HEK293 (cell line): ENCODE data around the gene RANBP10.

Experiments
- ZNF121 ChIP-seq: fragments of 450-650 bp; formaldehyde crosslinking; IDR thresholded peaks from 2 replicates; pipeline ENCODE4 v1.5.1; 2016; ENCODE audit warnings: missing biosample characterization, missing genetic modification characterization
- ZNF555 ChIP-seq: fragments of 450-650 bp; formaldehyde crosslinking; conservative IDR thresholded peaks from 2 replicates; pipeline ENCODE4 v1.5.1; 2017; ENCODE audit warnings: missing biosample characterization, mild to moderate bottlenecking, missing genetic modification characterization, inconsistent platforms
- ZNF600 ChIP-seq: fragments of 450-650 bp; formaldehyde crosslinking; IDR thresholded peaks from 2 replicates; pipeline ENCODE4 v1.5.1; 2016; ENCODE audit warnings: missing biosample characterization, missing genetic modification characterization
- ZNF776 ChIP-seq: fragments of 450-650 bp; formaldehyde crosslinking; IDR thresholded peaks from 2 replicates; pipeline ENCODE4 v1.5.0; 2017; ENCODE audit warnings: missing biosample characterization, missing genetic modification characterization, borderline replicate concordance
- TF ChIP-seq, protein P1 (sequence below): fragments of 450-650 bp; formaldehyde crosslinking; IDR thresholded peaks from 2 replicates; pipeline ENCODE4 v1.5.1; 2016; ENCODE audit warnings: missing biosample characterization, missing genetic modification characterization
- TF ChIP-seq, protein P2 (sequence below): fragments of 450-650 bp; formaldehyde crosslinking; IDR thresholded peaks from 2 replicates; pipeline ENCODE4 v1.5.1; 2016; ENCODE audit warnings: missing biosample characterization, missing genetic modification characterization

DNA sequence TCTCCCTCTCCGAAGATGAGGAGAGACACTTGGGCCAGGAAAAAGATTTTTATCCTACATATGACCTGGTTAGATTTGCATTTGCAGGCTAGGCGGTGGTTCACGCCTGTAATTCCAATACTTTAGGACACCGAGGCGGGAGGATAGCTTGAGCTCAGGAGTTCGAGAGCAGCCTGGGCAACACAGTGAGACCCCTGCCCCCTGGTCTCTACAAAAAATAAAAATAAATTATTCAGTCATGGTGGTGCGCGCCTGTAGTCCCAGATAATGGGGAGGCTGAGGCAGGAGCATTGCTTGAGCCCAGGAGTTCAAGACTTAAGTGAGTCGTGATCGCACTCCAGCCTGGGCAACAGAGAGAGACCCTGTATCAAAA is 27.9 kb upstream of the RANBP10 start:
- TF ChIP-seq ZNF600 (tag by site-specific recombination) (no peak), ZNF555 (no peak), ZNF121 (tag by site-specific recombination) (peak; percentile 99), ZNF776 (no peak)
- TF ChIP-seq, protein P1, sequence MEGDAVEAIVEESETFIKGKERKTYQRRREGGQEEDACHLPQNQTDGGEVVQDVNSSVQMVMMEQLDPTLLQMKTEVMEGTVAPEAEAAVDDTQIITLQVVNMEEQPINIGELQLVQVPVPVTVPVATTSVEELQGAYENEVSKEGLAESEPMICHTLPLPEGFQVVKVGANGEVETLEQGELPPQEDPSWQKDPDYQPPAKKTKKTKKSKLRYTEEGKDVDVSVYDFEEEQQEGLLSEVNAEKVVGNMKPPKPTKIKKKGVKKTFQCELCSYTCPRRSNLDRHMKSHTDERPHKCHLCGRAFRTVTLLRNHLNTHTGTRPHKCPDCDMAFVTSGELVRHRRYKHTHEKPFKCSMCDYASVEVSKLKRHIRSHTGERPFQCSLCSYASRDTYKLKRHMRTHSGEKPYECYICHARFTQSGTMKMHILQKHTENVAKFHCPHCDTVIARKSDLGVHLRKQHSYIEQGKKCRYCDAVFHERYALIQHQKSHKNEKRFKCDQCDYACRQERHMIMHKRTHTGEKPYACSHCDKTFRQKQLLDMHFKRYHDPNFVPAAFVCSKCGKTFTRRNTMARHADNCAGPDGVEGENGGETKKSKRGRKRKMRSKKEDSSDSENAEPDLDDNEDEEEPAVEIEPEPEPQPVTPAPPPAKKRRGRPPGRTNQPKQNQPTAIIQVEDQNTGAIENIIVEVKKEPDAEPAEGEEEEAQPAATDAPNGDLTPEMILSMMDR (tag by site-specific recombination), result no peak
- TF ChIP-seq, protein P2, sequence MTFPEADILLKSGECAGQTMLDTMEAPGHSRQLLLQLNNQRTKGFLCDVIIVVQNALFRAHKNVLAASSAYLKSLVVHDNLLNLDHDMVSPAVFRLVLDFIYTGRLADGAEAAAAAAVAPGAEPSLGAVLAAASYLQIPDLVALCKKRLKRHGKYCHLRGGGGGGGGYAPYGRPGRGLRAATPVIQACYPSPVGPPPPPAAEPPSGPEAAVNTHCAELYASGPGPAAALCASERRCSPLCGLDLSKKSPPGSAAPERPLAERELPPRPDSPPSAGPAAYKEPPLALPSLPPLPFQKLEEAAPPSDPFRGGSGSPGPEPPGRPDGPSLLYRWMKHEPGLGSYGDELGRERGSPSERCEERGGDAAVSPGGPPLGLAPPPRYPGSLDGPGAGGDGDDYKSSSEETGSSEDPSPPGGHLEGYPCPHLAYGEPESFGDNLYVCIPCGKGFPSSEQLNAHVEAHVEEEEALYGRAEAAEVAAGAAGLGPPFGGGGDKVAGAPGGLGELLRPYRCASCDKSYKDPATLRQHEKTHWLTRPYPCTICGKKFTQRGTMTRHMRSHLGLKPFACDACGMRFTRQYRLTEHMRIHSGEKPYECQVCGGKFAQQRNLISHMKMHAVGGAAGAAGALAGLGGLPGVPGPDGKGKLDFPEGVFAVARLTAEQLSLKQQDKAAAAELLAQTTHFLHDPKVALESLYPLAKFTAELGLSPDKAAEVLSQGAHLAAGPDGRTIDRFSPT (tag by site-specific recombination), result no peak
